GM12878 (cell line): ENCODE measurements around the gene NEGR1.

ENCODE experiments used
- ASH2L ChIP-seq: fragments of 300-600, 200-600 bp; sonication (generic); IDR thresholded peaks from 2 replicates; pipeline ENCODE4 v1.6.1; 2017; ENCODE audit warnings: low read depth, mild to moderate bottlenecking, borderline replicate concordance
- CTCF ChIP-seq, 3 experiments: IDR thresholded peaks in 2 of 3; conservative IDR thresholded peaks in 1 of 3; 2 replicates each; pipeline ENCODE4 v1.5.1; 2011; ENCODE audit warnings: low read depth in 3 of 3, low read length in 3 of 3, mild to moderate bottlenecking in 3 of 3, control low read depth in 2 of 3, moderate library complexity in 2 of 3, inconsistent platforms in 1 of 3, mixed read lengths in 1 of 3; ENCODE audit not compliant: control insufficient read depth in 2 of 3, insufficient read depth in 1 of 3; ENCODE audit errors: extremely low read depth in 1 of 3
- ETV6 ChIP-seq, 2 experiments: fragments of 450-650 bp in 1 of 2; IDR thresholded peaks in 1 of 2; conservative IDR thresholded peaks in 1 of 2; 2 replicates each; pipeline ENCODE4 v1.6.1; 2014; ENCODE audit warnings: antibody characterized with exemption in 1 of 2, borderline replicate concordance in 1 of 2, low read depth in 1 of 2, mild to moderate bottlenecking in 1 of 2, moderate library complexity in 1 of 2
- MEF2A ChIP-seq: IDR thresholded peaks from 2 replicates; pipeline ENCODE4 v1.6.1; 2011; ENCODE audit warnings: low read depth, mild to moderate bottlenecking, low read length, moderate library complexity; ENCODE audit not compliant: insufficient read depth
- NFYB ChIP-seq: IDR thresholded peaks from 2 replicates; pipeline ENCODE4 v1.6.1; 2011; ENCODE audit warnings: low read depth, mild to moderate bottlenecking, low read length, improper control_type of control experiment, moderate library complexity; ENCODE audit not compliant: insufficient read depth
- SUPT20H ChIP-seq: IDR thresholded peaks from 2 replicates; pipeline ENCODE4 v1.6.1; 2011; ENCODE audit warnings: low read depth, mild to moderate bottlenecking, low read length, moderate library complexity, borderline replicate concordance; ENCODE audit not compliant: control insufficient read depth
- TAF1 ChIP-seq: IDR thresholded peaks from 2 replicates; pipeline ENCODE4 v1.6.1; 2011; ENCODE audit warnings: mild to moderate bottlenecking, low read depth, low read length, borderline replicate concordance
- TARDBP ChIP-seq: IDR thresholded peaks from 2 replicates; pipeline ENCODE4 v1.6.1; 2016; ENCODE audit warnings: borderline replicate concordance
- ZBTB11 ChIP-seq: fragments of 450-650 bp; formaldehyde crosslinking; IDR thresholded peaks from 2 replicates; pipeline ENCODE4 v1.5.0; 2022; ENCODE audit warnings: mild to moderate bottlenecking, missing genetic modification characterization

GRCh38 chr1:71618766-71619530 is 663.4 kb downstream of the NEGR1 start:
- TF ChIP-seq ZBTB11 (CRISPR knock-in tag) (no peak), CTCF (IDR thresholded peaks at IDR 0.05 in 2 of 3, conservative IDR thresholded peaks at IDR 0.05 in 1 of 3; ENCODE audit: control insufficient read depth in 2 of 3, extremely low read depth in 1 of 3, insufficient read depth in 1 of 3, low read depth in 3 of 3, low read length in 3 of 3) (no peak), TAF1 (no peak), MEF2A (no peak), ASH2L (no peak), ETV6 (conservative IDR thresholded peaks at IDR 0.05 in 1 of 2, IDR thresholded peaks at IDR 0.05 in 1 of 2; ENCODE audit: borderline replicate concordance in 1 of 2, low read depth in 1 of 2) (no peak), NFYB (no peak), SUPT20H (no peak), TARDBP (no peak)
